C1 segment of cervical spinal cord (tissue), 14 donors: ENCODE measurements around the gene PSMG4.

Experiments
- DNase-seq, 14 donors: peaks; one replicate each; lab custom pipeline; 2025; lab: John Stamatoyannopoulos, UW

Gene PSMG4

GRCh38 chr6:3289664-3290055, 30.9 kb downstream of the PSMG4 start:
- no peak for DNase-seq

GRCh38 chr6:3290149-3290930, 31.6 kb downstream of the PSMG4 start:
- no peak for DNase-seq

- DNase-seq: no peak
These were observed 32.1 kb downstream of the PSMG4 start for GRCh38 chr6:3290931-3291211.

- no peak for DNase-seq
These were observed 32.6 kb downstream of the PSMG4 start for GRCh38 chr6:3291346-3291745.

GRCh38 chr6:3291987-3292386, 33.2 kb downstream of the PSMG4 start:
- no peak for DNase-seq

- no peak for DNase-seq
These were observed 33.9 kb downstream of the PSMG4 start for GRCh38 chr6:3292431-3293197.

- no peak for DNase-seq
These were observed 34.8 kb downstream of the PSMG4 start for GRCh38 chr6:3293271-3294155.

GRCh38 chr6:3294396-3294795, 35.6 kb downstream of the PSMG4 start:
- DNase-seq: no peak

- DNase-seq: peak in 9 of 14 donors; percentile 26 to 68 (median 39)
These were observed 36.4 kb downstream of the PSMG4 start for GRCh38 chr6:3294921-3295871.

GRCh38 chr6:3296078-3296477, 37.3 kb downstream of the PSMG4 start:
- DNase-seq: no peak

GRCh38 chr6:3296537-3296936, 37.8 kb downstream of the PSMG4 start:
- no peak for DNase-seq

GRCh38 chr6:3297006-3297405, 38.3 kb downstream of the PSMG4 start:
- DNase-seq: no peak

- no peak for DNase-seq
These were observed 39.2 kb downstream of the PSMG4 start for GRCh38 chr6:3297909-3298308.

- DNase-seq: no peak
These were observed 40.5 kb downstream of the PSMG4 start for GRCh38 chr6:3299221-3299620.

- no peak for DNase-seq
These were observed 42.8 kb downstream of the PSMG4 start for GRCh38 chr6:3301506-3301905.

GRCh38 chr6:3303795-3304411, 45.2 kb downstream of the PSMG4 start:
- no peak for DNase-seq

GRCh38 chr6:3304500-3305215, 45.9 kb downstream of the PSMG4 start:
- DNase-seq: no peak

GRCh38 chr6:3305216-3305565, 46.4 kb downstream of the PSMG4 start:
- DNase-seq: no peak

- DNase-seq: no peak
These were observed 47.1 kb downstream of the PSMG4 start for GRCh38 chr6:3305831-3306230.

GRCh38 chr6:3306848-3307247, 48.1 kb downstream of the PSMG4 start:
- no peak for DNase-seq
